Measurements from ENCODE around the gene ELF1.
"Not testable (repeated sequence)": the region's sequence is repeated elsewhere in the genome, so short reads cannot be mapped to it uniquely, and the experiment has no call there.

Gene ELF1

GRCh38 chr13:41054919-41055619 is 36.0 kb upstream of the ELF1 start:
- no peak overlapping the region for H3K4me3 ChIP-seq (ENCODE audit: low read length)
- no peak for TF ChIP-seq ZNF274 (IDR thresholded peaks at IDR 0.05; ENCODE audit: low read depth, low read length)

- TF ChIP-seq ZNF274 (IDR thresholded peaks at IDR 0.05; ENCODE audit: low read depth, low read length): no peak
- no peak overlapping the region; the same call in 1 of the 2 replicates for H3K4me3 ChIP-seq (ENCODE audit: low read length)
These were observed 35.2 kb upstream of the ELF1 start for GRCh38 chr13:41054212-41054877.

DNA sequence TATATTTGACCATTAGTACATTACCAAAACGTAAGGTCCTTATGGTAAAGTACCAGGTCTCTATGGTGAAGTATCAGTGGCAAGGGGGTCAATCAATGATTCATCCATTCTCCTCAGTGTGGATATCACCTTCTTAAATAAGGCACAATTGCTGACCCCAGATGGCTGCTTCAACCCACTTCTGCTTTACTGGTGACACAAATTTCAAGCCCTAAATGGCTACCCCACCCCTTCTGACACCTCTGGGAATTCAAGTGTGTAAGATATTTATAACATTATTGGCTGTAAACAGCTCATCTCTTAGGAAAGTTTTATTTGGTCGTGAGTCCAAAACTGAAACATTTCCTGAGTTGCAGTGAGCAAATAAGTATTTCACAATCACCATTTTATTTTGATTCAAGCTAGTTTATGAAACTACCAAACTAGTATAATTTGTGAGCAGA is 34.3 kb upstream of the ELF1 start:
- no peak for TF ChIP-seq ZNF274 (IDR thresholded peaks at IDR 0.05; ENCODE audit: low read depth, low read length)
- H3K4me3 ChIP-seq (ENCODE audit: low read length): peak overlapping the region; percentile 37

DNA sequence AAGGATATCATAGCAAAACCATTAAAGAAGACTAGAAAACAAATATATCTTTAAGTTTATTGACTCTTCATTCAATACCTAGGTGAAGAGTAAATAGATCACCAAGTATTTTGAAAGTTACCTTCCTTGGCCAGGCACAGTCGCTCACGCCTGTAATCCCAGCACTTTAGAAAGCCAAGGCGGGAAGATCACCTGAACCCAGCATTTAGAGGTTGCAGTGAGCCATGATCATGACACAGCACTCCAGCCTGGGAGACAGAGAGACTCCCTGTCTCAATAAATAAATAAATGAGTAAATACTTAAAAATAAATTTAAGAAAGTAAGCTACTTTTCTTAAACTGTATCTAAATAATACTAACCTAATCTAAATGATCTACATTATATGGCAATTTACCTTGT is 33.3 kb upstream of the ELF1 start:
- no peak for TF ChIP-seq ZNF274 (IDR thresholded peaks at IDR 0.05; ENCODE audit: low read depth, low read length)
- H3K4me3 ChIP-seq (ENCODE audit: low read length): no peak overlapping the region

DNA sequence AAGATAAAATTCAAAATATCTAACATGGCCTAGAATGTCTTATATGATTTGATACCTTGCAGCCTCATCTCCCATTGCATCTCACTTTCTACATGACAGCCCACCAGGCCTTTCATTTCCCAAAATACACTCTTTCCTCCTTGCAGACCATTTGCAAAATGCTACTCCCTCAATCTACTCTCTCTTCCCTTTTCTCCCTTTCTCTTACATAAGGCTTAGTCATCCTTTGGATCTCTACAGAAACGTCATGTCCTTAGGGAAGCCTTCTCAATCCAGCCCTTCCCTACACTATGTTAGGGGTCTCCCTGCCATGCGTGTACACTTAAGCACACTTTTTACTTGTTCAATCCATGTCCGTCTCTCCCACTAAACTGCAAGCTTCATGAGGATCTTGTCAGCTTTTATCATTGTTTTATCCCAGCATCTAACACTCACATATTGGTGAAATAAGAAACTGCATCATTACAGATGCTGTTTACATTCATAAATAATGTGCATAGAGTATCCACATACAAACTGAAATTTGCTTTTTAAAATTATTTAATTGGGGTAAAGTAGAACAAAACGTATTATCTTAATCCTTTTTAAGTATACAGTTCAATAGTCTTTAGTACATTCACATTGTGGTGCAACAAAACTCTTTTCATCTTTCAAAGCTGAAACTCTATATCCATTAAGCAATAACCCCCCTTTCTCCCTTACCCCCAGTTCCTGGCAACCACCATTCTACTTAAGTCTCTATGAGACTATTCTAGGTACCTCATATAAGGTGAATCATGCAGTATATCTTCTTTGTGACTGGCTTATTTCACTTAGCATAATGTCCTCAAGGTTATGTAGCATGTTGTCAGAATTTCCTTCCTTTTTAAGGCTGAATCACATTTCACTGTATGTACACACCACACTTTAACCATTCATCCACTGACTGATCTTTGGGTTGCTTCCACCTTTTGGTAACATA is 30.6 kb upstream of the ELF1 start:
- TF ChIP-seq ZNF274 (IDR thresholded peaks at IDR 0.05; ENCODE audit: low read depth, low read length): no peak
- H3K4me3 ChIP-seq (ENCODE audit: low read length): no peak overlapping the region

DNA sequence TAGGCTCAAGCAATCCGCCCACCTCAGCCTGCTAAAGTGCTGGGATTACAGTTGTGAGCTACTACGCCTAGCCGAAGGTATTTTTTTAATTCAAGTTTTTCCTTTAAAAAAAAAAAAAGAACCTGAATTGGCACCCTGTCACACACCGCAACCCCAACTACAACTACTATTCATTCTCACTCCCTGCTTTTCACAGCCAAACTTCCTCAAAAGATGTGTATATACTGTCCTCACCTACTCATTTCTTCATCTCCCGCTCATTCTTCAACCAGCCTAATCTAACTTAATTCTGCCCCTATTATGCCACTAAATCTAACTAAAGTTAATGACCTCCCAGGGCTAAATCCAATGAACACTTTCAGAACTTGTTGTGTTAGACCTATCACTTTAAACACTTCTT is 29.5 kb upstream of the ELF1 start:
- TF ChIP-seq ZNF274 (IDR thresholded peaks at IDR 0.05; ENCODE audit: low read depth, low read length): no peak

DNA sequence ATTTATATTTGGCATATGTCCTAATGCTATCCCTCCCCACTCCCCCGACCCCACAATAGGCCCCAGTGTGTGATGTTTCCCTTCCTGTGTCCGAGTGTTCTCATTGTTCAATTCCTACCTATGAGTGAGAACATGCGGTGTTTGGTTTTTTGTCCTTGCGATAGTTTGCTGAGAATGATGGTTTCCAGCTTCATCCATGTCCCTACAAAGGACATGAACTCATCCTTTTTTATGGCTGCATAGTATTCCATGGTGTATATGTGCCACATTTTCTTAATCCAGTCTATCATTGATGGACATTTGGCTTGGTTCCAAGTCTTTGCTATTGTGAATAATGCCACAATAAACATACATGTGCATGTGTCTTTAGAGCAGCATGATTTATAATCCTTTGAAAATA is 23.3 kb upstream of the ELF1 start:
- not testable (repeated sequence) for H3K4me3 ChIP-seq (ENCODE audit: low read length)

More for the DNA sequence above, 29.5 kb upstream of the ELF1 start:
- H3K4me3 ChIP-seq (ENCODE audit: low read length): no peak overlapping the region

DNA sequence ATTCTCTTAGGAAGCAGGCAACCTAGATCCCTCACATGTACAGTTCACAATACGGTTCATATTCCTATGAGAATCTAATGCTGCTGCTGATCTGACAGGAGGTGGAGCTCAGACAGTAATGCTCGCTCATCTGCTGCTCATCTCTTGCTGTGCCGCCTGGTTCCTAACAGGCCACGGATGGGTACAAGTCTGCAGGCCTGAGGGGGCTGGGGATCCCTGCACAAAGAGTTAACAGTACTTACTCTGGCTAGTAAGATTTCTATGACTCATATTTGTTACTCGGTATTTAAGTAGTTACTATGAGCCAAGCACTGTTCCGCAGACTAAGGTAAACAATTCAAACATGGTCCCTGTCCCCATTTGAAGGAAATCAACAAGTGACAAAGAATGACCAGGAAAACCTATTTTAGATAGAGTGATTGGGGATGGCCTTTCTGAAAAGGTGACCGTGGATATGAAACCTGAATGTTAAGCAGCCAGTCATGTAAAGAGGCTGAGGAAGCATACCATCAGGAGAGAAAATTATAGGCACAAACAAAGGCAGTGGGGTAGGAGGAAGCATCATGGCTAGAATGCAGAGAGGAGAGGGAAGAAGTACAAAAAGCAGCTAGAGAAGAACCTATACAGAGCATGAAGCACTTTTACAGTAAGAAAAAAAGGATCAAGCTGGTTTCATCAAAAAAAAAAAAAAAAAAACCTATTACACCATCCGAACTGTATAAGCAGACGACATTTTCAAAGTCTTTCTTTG is 21.6 kb upstream of the ELF1 start:
- no peak for TF ChIP-seq ZNF274 (IDR thresholded peaks at IDR 0.05; ENCODE audit: low read depth, low read length)

DNA sequence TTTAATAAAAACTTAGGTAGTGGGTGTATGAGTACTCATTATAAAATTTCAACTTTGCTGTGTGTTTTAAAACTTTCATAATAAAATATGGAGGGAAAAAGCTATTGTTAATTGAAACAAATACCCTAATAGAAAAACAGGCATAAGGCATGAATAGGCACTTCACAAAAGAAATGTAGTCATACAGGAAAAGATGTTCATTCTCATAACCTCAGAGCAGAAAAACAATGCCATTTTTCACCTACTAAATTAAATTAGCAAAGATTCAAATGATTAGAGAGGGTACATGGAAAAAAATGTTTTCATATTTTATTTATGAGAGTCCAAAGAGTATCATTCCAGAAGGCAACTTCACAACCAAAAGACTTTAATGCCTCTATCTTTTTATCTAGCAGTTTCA is 20.6 kb upstream of the ELF1 start:
- no peak for TF ChIP-seq ZNF274 (IDR thresholded peaks at IDR 0.05; ENCODE audit: low read depth, low read length)

More for the DNA sequence above, 21.6 kb upstream of the ELF1 start:
- H3K4me3 ChIP-seq (ENCODE audit: low read length): no peak overlapping the region

GRCh38 chr13:41036557-41036956 is 17.4 kb upstream of the ELF1 start:
- not testable (repeated sequence) for H3K4me3 ChIP-seq (ENCODE audit: low read length)

More for the DNA sequence above, 20.6 kb upstream of the ELF1 start:
- no peak overlapping the region for H3K4me3 ChIP-seq (ENCODE audit: low read length)

DNA sequence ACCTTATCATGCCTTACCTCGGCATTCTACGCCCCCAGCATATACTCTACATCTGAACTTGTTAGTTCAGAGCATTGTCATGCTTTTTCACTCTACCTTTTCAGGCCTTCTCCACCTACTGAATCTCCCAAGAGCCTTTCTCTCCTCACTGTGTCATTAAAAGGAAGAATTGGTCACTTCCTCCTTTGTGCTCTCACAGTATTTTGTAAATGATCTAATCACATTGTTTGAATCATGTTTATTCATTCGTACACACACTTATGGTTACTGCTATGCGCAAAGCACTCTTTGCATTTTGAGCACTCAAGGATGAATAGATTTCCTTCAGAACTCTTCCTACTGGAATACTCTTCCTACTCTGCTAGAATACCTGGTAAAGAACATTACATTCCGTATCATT is 15.8 kb upstream of the ELF1 start:
- no peak overlapping the region for H3K4me3 ChIP-seq (ENCODE audit: low read length)
- no peak for TF ChIP-seq ZNF274 (IDR thresholded peaks at IDR 0.05; ENCODE audit: low read depth, low read length)

DNA sequence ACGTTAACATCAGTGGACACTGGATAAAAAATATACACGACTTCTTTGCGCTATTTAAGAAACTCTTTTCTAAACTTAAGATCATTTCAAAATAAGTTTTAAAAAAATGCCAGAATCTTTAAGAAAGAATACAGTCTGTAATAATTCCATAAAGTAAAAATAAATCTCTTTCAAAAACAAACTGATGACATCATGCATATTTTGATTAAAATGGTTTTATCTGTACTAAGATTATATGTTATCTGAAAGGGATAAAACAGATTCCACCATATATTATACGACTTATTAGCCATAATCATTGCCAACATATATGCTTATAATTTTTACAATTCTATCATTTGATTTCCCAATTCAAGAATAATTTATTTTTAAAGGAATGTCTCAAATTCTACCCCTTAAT is 15.3 kb upstream of the ELF1 start:
- H3K4me3 ChIP-seq (ENCODE audit: low read length): no peak overlapping the region
- TF ChIP-seq ZNF274 (IDR thresholded peaks at IDR 0.05; ENCODE audit: low read depth, low read length): no peak

GRCh38 chr13:41032691-41033376 is 13.7 kb upstream of the ELF1 start:
- no peak for TF ChIP-seq ZNF274 (IDR thresholded peaks at IDR 0.05; ENCODE audit: low read depth, low read length)

More at GRCh38 chr13:41032691-41033376, 13.7 kb upstream of the ELF1 start:
- H3K4me3 ChIP-seq (ENCODE audit: low read length): no peak overlapping the region
